PC-9 (cell line): Measurements from ENCODE around the gene MRPS5. TPM values are rescaled to one million over a fixed set of nuclear protein-coding genes. Genes with fewer than 3 reads are reported as not detected.

Experiments used
- BruUV-seq: library from RNA; stranded (reverse); fragments of 400-500 nt; replicated peaks from 2 replicates; lab custom pipeline; 2021; lab: Mats Ljungman, UMichigan
- CTCF ChIA-PET: fragments of 300-600 bp; sonication (Branson Sonifier 250); formaldehyde crosslinking; loops from one replicate; lab custom pipeline; 2022; ENCODE audit warnings: antibody characterized with exemption; lab: Charles Lee
- POLR2A ChIA-PET: fragments of 300-600 bp; sonication (Branson Sonifier 250); formaldehyde crosslinking; loops from one replicate; lab custom pipeline; 2022; ENCODE audit warnings: antibody characterized with exemption; ENCODE audit not compliant: unreplicated experiment; lab: Charles Lee
- DNase-seq, 2 experiments: peaks; one replicate each; pipeline versions ENCODE4 v3.0.0 to v3.0.0-alpha.2; 2015 to 2022; ENCODE audit warnings: mixed read lengths in 1 of 2
- H2AFZ ChIP-seq: fragments of 200-600 bp; sonication (generic); 2 replicates; pipeline ENCODE4 v1.8.1; 2017; ENCODE audit warnings: antibody characterized with exemption
- H3F3A ChIP-seq: fragments of 200-600 bp; sonication (generic); 2 replicates; pipeline ENCODE4 v1.8.1; 2017; ENCODE audit warnings: antibody characterized with exemption, mild to moderate bottlenecking, low read depth; ENCODE audit not compliant: insufficient read depth
- H3K27ac ChIP-seq: fragments of 200-600 bp; sonication (generic); 2 replicates; pipeline ENCODE4 v1.6.1; 2016; ENCODE audit warnings: mixed run types
- H3K27me3 ChIP-seq: fragments of 200-600 bp; sonication (generic); 2 replicates; pipeline ENCODE4 v1.6.1; 2016; ENCODE audit warnings: low read depth, mixed run types; ENCODE audit not compliant: insufficient read depth
- H3K36me3 ChIP-seq: fragments of 200-600 bp; sonication (generic); 2 replicates; pipeline ENCODE4 v1.6.1; 2016; ENCODE audit warnings: low read depth, mixed run types
- H3K4me1 ChIP-seq: fragments of 200-600 bp; sonication (generic); replicated peaks from 2 replicates; pipeline ENCODE4 v1.6.1; 2016; ENCODE audit warnings: mixed run types; ENCODE audit not compliant: insufficient read depth
- H3K4me2 ChIP-seq: fragments of 200-600 bp; sonication (generic); 2 replicates; pipeline ENCODE4 v1.6.1; 2017; ENCODE audit warnings: mixed run types
- H3K4me3 ChIP-seq: fragments of 200-600 bp; sonication (generic); 2 replicates; pipeline ENCODE4 v1.6.1; 2016; ENCODE audit warnings: mixed run types
- H3K79me2 ChIP-seq: fragments of 200-600 bp; sonication (generic); 2 replicates; pipeline ENCODE4 v1.6.1; 2017; ENCODE audit warnings: low read depth, mixed run types
- H3K9me2 ChIP-seq: fragments of 200-600 bp; sonication (generic); 2 replicates; pipeline ENCODE4 v1.8.1; 2017; ENCODE audit warnings: mild to moderate bottlenecking; ENCODE audit not compliant: insufficient read depth
- H3K9me3 ChIP-seq: fragments of 200-600 bp; sonication (generic); 2 replicates; pipeline ENCODE4 v1.8.1; 2016; ENCODE audit warnings: low read depth; ENCODE audit not compliant: insufficient read depth
- H4K20me1 ChIP-seq: fragments of 200-600 bp; sonication (generic); 2 replicates; pipeline ENCODE4 v1.8.1; 2017; ENCODE audit not compliant: insufficient read depth
- CTCF ChIP-seq: fragments of 200-600 bp; sonication (generic); conservative IDR thresholded peaks from 2 replicates; pipeline ENCODE4 v1.6.1; 2017; ENCODE audit warnings: mixed run types, antibody characterized with exemption, mild to moderate bottlenecking, moderate library complexity
- EZH2 ChIP-seq: fragments of 200-600 bp; sonication (generic); IDR thresholded peaks from 2 replicates; pipeline ENCODE4 v1.8.0; 2017; ENCODE audit warnings: antibody characterized with exemption, low read depth
- intact Hi-C: fragments of 100-400 bp; cut with micrococcal nuclease; formaldehyde crosslinking; loops from one replicate; pipeline ENCODE4 v1.10.0; 2022; ENCODE audit not compliant: unreplicated experiment
- total RNA-seq: library from RNA; stranded (reverse); gene quantifications from 2 replicates; pipeline ENCODE4 v1.2.3, GENCODE V29; 2021

MRPS5 gene
- total RNA-seq, 1 experiment from 2014 or later: 69.0 TPM

GRCh38 chr2:95052804-95053479, 68.7 kb downstream of the MRPS5 start:
- Histone ChIP-seq H3K4me2 (peak overlapping the region; percentile 54), H3K9me2 (no peaks in the 10 kb centered on the region), H3K27me3 (no peaks in the 10 kb centered on the region), H3K79me2 (peaks cover 17% of the 10 kb centered on the region), H2AFZ (no peak overlapping the region), H3K4me1 (peaks cover 98% of the 10 kb centered on the region), H3K9me3 (no peaks in the 10 kb centered on the region), H3K4me3 (no peak overlapping the region), H3F3A (peaks cover 74% of the 10 kb centered on the region), H4K20me1 (no peaks in the 10 kb centered on the region), H3K27ac (peak overlapping the region; percentile 92), H3K36me3 (peaks cover 37% of the 10 kb centered on the region)
- ChIA-PET POLR2A (interaction anchor here (0.6 to 1.3 kb wide), 3 partner anchors 19 to 27 kb away, joined by 4 to 7 read pairs (median 5); no protein-coding TSS in a partner anchor), CTCF (interaction anchor here (0.6 to 3.6 kb wide), 9 partner anchors 10 to 66 kb away, joined by 3 to 14 read pairs (median 3); partner anchors contain the start of gene MAL)
- no peak for TF ChIP-seq EZH2
- no peak for TF ChIP-seq CTCF
- DNase-seq: no peak
- BruUV-seq: no TSS peak
- intact Hi-C loops: loop anchor here (1.0 kb wide), 5 partner anchors 7 to 27 kb away; no protein-coding TSS in a partner anchor

- no peak overlapping the region for H2AFZ ChIP-seq
- H3K4me3 ChIP-seq: no peak overlapping the region
- H3K27ac ChIP-seq: peak overlapping the region; percentile 92
- H3K9me3 ChIP-seq: no peaks in the 10 kb centered on the region
- no peaks in the 10 kb centered on the region for H3K9me2 ChIP-seq
- peaks cover 68% of the 10 kb centered on the region for H3F3A ChIP-seq
- DNase-seq: peak; percentile 93 to 99
- ChIA-PET POLR2A (interaction anchor here (0.6 to 1.3 kb wide), 3 partner anchors 18 to 26 kb away, joined by 4 to 7 read pairs (median 5); no protein-coding TSS in a partner anchor), CTCF (interaction anchor here (0.6 to 3.6 kb wide), 7 partner anchors 9 to 66 kb away, joined by 3 to 14 read pairs (median 3); partner anchors contain the start of gene MAL)
- no peaks in the 10 kb centered on the region for H4K20me1 ChIP-seq
- peaks cover 11% of the 10 kb centered on the region for H3K79me2 ChIP-seq
- peaks cover 98% of the 10 kb centered on the region for H3K4me1 ChIP-seq
- H3K27me3 ChIP-seq: no peaks in the 10 kb centered on the region
- TF ChIP-seq EZH2 (no peak), CTCF (no peak)
- intact Hi-C loops: loop anchor here (1.0 kb wide), 5 partner anchors 8 to 26 kb away; no protein-coding TSS in a partner anchor
- no TSS peak for BruUV-seq
- H3K4me2 ChIP-seq: peak overlapping the region; percentile 54
- peaks cover 39% of the 10 kb centered on the region for H3K36me3 ChIP-seq
Observed at GRCh38 chr2:95052307-95052706, 69.3 kb downstream of the MRPS5 start.

GRCh38 chr2:95051626-95052025, 70.0 kb downstream of the MRPS5 start:
- ChIA-PET POLR2A (interaction anchor here (1.3 kb wide), 1 partner anchor 17 kb away, joined by 7 read pairs; no protein-coding TSS in a partner anchor), CTCF (interaction anchor here (0.6 to 3.6 kb wide), 4 partner anchors 20 to 224 kb away, joined by 3 to 14 read pairs (median 5); no protein-coding TSS in a partner anchor)
- H3K9me2 ChIP-seq: no peaks in the 10 kb centered on the region
- TF ChIP-seq CTCF: no peak
- no peak for TF ChIP-seq EZH2
- no peaks in the 10 kb centered on the region for H3K27me3 ChIP-seq
- H3K79me2 ChIP-seq: peaks cover 12% of the 10 kb centered on the region
- intact Hi-C loops: loop anchor here (1.0 kb wide), 5 partner anchors 8 to 25 kb away; no protein-coding TSS in a partner anchor
- H3K27ac ChIP-seq: peak overlapping the region; percentile 92
- H3K4me2 ChIP-seq: peak overlapping the region; percentile 54
- H3K4me3 ChIP-seq: no peak overlapping the region
- no peaks in the 10 kb centered on the region for H3K9me3 ChIP-seq
- BruUV-seq: no TSS peak
- DNase-seq: no peak
- no peak overlapping the region for H2AFZ ChIP-seq
- peaks cover 65% of the 10 kb centered on the region for H3F3A ChIP-seq
- H4K20me1 ChIP-seq: no peaks in the 10 kb centered on the region
- H3K4me1 ChIP-seq: peaks cover 92% of the 10 kb centered on the region
- peaks cover 39% of the 10 kb centered on the region for H3K36me3 ChIP-seq
